GM18873 (cell line): ENCODE results near the gene TMEM169.
"Not testable (repeated sequence)": the region's sequence is repeated elsewhere in the genome, so short reads cannot be mapped to it uniquely, and the experiment has no call there.

Source experiments
- ATAC-seq: cut with Tn5 transposase; IDR thresholded peaks from one replicate; pipeline ENCODE4 v1.9.1; 2021; ENCODE audit warnings: mild to moderate bottlenecking, moderate library complexity, moderate number of reproducible peaks; ENCODE audit not compliant: unreplicated experiment, low FRiP score

Gene TMEM169

DNA sequence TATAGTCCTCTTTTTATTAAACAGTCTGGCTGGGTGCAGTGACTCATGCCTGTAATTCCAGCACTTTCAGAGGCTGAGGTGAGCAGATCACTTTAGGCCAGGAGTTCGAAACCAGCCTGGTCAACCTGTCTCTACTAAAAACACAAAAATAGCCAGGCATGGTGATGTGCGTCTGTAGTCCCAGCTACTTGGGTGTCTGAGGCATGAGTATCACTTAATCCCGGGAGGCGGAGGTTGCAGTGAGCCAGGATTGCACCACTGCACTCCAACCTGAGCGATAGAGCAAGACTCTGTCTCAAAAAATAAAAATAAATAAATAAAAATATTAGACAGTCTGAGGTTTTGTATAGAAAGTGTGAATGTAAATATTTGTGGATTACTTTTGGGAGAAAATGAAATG is 45.2 kb downstream of the TMEM169 start:
- ATAC-seq, result no peak

DNA sequence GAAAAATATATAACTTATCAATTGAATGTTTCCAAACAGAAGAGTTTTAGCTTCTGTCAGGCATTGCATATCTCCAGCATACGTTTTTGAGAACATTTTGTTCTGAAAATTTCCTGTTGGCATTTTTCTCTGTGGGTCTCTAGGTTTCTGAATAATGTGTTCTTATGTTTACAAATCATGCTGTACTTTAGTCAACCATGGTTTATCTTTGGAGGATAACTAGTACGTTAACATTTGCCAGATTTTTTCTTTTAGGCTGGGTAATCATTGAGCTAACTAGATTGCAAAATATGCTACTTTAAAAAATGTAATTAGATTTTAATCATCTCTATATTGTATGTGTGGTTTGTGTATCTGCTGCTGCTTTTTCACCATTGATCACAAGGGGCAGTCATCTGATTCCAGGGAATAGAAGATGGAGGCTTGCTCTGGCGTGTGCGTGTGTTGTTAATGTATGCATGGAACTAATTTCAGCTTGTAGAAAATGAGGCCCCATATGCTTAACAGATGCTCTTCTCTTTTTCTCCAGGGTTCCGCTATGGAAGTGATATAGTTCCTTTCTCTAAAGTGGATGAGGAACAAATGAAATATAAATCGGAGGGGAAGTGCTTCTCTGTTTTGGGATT is 48.7 kb downstream of the TMEM169 start:
- ATAC-seq, result no peak

DNA sequence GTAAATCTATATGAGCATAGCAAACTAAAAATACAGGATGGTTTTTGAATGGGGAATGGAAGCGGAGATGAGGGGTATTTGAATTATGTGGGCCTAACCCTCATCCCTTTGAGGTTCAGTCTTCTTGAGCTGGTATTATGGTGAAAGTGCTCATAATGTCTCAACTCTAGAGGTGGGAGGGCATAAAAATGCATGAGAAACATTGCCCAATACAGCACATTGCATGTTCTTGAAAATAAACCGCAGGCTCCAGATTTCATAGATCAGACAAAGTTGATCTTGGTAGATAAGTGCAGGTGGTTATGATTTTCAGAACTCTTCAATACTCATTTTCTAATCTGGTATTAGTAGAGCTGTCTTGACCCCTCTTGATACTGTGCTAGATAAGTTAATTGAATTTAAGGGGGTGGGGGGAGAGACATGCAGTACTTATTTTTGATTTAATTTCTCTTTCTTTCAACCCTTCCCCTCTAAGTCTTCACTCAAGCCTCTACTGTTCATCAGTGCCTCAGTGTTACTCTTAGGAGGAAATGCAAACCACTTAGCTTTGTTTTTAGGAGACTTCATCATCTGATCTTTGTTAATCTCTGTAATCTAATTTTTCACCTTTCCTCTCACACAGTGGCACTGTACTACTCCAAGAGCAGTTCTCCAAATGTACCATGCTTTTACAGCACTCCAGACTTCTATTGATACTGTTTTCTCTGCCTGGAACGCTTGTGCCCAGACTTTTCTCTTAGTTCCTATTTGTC is 49.6 kb downstream of the TMEM169 start:
- ATAC-seq, result no peak

DNA sequence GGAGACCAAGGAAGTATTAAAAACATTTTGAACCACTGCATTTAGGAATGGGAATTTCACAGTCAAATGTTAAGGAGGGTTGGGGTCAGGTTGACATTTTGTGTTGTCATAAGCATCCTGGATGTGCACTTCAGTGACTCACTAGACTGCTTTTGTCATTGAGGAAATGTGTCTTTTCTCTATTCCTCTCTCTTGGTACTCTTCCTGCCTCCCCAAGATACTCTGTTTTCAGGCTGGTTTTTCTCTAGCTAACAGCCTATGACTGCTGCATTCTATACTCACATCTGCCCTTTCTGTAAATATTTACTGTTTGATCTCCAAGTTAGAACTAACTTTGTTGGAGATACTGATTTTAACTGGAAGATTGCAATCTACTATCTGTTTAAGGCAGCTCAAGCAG is 50.9 kb downstream of the TMEM169 start:
- no peak for ATAC-seq

DNA sequence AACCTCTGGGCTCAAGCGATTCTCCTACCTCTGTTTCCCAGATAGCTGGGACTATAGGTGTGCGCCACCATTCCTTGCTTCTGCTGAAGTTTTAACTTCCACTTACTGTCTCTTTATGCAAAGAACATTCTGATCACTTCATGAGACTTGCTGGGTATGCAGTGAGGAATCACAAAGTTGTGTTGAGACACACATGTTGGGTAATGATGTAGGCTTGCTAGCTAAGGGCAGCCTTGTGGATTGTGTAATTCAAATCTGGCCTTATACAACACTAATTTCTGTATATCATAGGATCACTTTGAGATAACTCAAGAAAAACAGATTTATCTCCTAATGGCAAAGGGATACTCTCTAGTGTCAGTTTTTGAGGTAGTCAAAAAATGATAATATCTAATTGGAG is 51.7 kb downstream of the TMEM169 start:
- no peak for ATAC-seq

GRCh38 chr2:216134958-216135541 is 53.3 kb downstream of the TMEM169 start:
- no peak for ATAC-seq

DNA sequence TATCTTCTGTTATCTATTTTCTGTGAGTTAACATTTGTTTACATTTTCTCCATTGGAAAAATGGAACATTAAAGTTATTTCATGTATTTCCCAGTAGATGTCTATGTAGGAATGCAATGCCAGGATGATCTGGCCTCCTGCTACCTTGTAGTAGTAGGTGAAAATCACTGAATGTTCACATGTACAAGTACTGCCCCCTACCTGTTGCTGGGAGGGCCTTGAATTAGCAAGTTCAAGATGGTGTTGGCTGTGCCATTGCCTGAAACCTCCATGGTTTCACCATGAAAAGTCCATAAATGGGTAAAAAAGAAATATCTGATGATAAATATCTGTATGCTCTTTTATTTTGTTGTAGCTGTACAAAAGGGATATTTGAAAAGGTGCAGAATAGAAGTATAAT is 58.2 kb downstream of the TMEM169 start:
- ATAC-seq, result no peak

DNA sequence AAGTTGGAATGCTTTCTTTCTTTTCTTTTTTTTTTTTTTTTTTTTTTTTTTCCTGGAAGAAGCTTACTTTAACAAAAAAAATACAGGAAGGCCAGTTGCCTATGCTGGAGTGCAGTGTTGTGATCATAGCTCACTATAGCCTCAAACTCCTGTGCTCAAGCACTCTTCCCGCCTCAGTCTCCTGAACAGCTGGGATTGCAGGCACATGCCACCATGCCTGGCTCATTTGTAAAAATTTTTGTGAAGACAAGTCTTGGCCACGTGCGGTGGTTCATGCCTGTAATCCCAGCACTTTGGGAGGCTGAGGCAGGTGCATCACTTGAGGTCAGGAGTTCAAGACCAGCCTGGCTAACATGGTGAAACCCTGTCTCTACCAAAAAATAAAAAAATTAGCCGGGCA is 59.8 kb downstream of the TMEM169 start:
- not testable (repeated sequence) for ATAC-seq

DNA sequence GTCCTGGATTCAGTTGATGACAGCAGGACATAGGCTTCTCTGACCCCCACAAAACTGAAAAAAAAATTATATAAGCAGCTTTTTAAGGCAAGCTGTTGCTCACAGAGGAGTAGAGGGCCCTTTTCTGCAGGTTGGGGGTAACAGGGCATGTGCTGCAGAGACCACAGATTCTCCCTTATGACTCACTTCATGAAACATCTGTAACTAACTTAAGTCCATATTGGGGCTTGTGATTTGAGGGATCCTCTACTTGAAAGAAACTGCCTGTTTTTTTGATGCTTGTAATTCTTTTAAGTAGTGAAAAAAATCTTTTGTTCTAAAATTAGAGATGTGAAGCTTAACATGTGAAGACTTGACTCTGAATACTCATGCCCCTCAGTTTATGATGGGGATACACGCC is 60.8 kb downstream of the TMEM169 start:
- peak; percentile 99 for ATAC-seq

DNA sequence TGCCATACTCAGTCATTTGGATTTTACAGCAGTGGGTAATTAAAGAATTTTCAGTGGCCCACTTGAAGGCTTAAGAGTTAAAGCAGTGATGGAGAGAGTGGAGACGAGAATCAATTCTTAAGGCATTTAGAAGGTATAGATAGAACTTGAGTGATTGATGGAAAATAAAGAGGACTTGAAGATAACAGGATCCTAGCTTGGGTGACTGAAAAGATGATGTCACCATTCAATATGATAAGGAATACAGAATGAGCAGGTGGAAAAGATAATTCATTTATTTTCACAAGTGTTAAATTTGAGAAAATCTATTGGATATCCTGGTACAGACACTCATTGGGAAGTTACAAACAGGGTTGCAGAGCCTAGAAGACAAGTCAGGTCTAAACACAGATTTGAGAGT is 62.7 kb downstream of the TMEM169 start:
- no peak for ATAC-seq

DNA sequence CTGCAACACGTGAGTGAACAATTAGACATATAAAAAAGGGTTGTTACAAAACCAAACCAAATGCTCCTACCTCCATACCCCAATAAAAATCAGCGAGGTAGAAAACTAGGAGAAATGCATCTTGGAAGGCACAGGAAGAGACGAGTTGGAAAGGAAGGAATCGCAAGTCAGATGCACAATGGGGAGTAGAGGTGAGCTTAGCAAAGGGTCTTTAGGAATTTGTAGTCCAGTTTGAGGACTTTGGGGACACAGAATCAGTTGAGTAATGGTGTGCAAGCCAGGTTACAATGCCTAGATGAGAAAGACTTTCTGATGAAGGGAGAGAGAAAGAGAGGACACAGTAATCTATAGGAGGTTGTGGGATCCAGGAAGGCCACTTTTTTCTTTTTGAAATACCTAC is 63.1 kb downstream of the TMEM169 start:
- ATAC-seq, result no peak

GRCh38 chr2:216146573-216146972 is 64.9 kb downstream of the TMEM169 start:
- no peak for ATAC-seq

DNA sequence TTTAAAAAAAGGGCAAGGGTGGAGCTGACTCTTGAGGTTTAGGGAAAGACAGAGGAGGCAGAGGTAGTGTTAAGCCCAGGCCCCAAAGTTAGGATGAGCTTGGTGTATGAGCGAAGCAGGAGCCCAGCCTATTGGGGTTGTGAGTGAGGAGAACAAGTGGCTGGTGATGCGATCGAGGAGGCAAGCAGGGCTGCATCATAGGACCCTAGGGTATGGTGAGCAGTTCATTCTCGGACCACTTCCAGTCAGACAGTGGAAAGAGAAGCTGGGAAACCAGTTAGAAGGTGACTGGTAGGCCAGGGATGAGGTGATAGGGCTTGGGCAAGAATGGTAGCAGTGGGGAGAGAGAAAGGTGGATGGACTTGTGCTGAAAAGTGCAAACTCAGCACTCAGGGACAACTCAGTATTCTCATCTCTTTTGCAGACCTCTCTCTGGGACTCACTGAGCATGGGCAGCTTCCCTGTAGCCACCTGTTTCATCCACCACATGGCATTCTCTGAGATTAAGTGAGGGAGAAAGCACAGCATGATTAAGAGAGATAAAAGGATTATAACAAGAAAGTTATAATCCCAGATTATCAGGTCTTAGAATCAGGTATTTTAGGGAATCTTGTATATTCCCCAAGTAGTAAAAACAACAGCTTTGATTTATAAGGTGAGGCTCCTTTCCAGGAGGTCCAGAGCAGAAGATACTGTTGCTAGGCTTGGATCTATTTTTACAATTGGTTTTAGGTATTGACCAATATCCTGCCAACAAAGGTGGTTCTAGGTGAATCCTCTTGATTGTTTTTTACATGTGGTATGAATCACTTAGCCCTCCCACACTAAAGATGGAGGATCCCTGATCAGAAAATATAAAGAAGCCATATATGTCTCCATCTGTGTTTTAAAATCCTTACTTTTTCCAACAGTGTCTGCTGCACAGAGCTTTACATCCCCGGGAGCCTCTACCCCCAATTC is 65.7 kb downstream of the TMEM169 start:
- ATAC-seq, result no peak

DNA sequence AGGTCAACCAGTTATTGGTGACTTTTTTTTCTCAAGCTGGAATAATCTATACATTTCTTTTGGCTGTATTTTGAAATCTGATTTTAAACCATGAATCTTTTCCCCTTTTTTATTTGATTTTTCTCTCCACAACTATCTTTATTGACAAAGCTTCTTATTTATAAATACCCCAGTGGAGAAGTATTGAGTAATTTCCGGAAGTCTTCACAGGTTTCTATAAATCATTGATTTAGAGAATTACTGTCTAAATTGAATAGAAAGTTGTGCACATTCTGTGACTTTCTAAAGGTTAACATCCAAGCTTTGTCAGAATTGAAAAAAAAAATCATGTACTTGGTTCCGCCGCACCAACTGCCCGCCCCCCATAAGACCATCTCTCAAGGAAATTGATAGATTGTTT is 67.3 kb downstream of the TMEM169 start:
- ATAC-seq, result no peak

- ATAC-seq, result no peak
Measured at GRCh38 chr2:216149741-216150140, 68.0 kb downstream of the TMEM169 start.

GRCh38 chr2:216151313-216152025 is 69.8 kb downstream of the TMEM169 start:
- no peak for ATAC-seq
